Right cardiac atrium (tissue), 5 donors: Measurements from ENCODE around the gene RNF182. TPM values are rescaled to one million over a fixed set of nuclear protein-coding genes. Genes with fewer than 3 reads are reported as not detected.

Experiments
- ATAC-seq, 2 donors: fragments of 200-7000 bp; cut with Tn5 transposase; one replicate each; pipeline versions ENCODE4 v1.8.0 to v1.9.1; 2020; ENCODE audit warnings: moderate library complexity in 2 of 2, mild to moderate bottlenecking in 1 of 2
- DNase-seq, 3 donors: peaks; one replicate each; pipeline ENCODE4 v3.0.0-alpha.2; 2020
- H3K27ac ChIP-seq: one replicate; pipeline ENCODE4 v1.5.1; 2013; ENCODE audit warnings: mild to moderate bottlenecking, low read length, control low read depth, moderate library complexity
- H3K27me3 ChIP-seq: one replicate; pipeline ENCODE4 v1.6.1; 2013; ENCODE audit not compliant: control insufficient read depth, insufficient read depth
- H3K4me1 ChIP-seq: one replicate; pipeline ENCODE4 v1.6.1; 2013; ENCODE audit warnings: low read length; ENCODE audit not compliant: control insufficient read depth, insufficient read depth
- H3K4me3 ChIP-seq: one replicate; pipeline ENCODE4 v1.5.1; 2013; ENCODE audit warnings: low read length, control low read depth
- H3K9me3 ChIP-seq: one replicate; pipeline ENCODE4 v1.6.1; 2013; ENCODE audit warnings: low read length; ENCODE audit not compliant: control insufficient read depth
- WGBS: extraction: QIAGEN DNeasy Blood & Tissue Kit; methylation state at CpG from one replicate; pipeline ENCODE4 v1.1.7; 2013; 5-methylcytosine and 5-hydroxymethylcytosine counted together
- intact Hi-C, 4 donors: fragments of 100-400 bp; cut with DNase I; formaldehyde crosslinking; loops; one replicate each; pipeline versions ENCODE4 v1.11.0 to v1.14.0; 2022 to 2023
- polyA plus RNA-seq: library from polyadenylated mRNA; stranded (reverse); fragments of 200-250 nt; gene quantifications from one replicate; pipeline ENCODE4 v1.2.3, GENCODE V29; 2013
- total RNA-seq, 4 donors: library from RNA; stranded (reverse); fragmentation: NEBNext Ultra II Directional; extraction: Animal tissue kit (Norgen Biotek cat#: 25700); gene quantifications; one replicate each; pipeline ENCODE4 v1.2.1, GENCODE V29; 2021
- donor health status: healthy with polysubstance abuse.
- donor health status: DM: no; HTN: yes; CAD: no.
- donor health status: DM: no; HTN: no; CAD: no.
- donor health status: DM: no; HTN: yes; CAD: no; lungs with severe emphysema.
- donor health status: DM: yes; HTN: yes; CAD: no.

RNF182 gene
- total and polyA plus RNA-seq, 5 donors: 0.44 to 1.2 (median 0.52) TPM; not detected in 1

- DNase-seq (no peak), ATAC-seq (no peak)
- H3K27ac ChIP-seq: no peak overlapping the region
- no peak overlapping the region for H3K4me3 ChIP-seq
- no peaks in the 10 kb centered on the region for H3K9me3 ChIP-seq
- H3K27me3 ChIP-seq: no peaks in the 10 kb centered on the region
- intact Hi-C loops: no loop called here
- WGBS: 67% methylated on average over 5 of the region's 5 CpGs
- H3K4me1 ChIP-seq: no peaks in the 10 kb centered on the region
Observed at GRCh38 chr6:13988049-13988738, 63.4 kb downstream of the RNF182 start.

- ATAC-seq: no peak
- 78% methylated on average over 2 of the region's 2 CpGs for WGBS
- DNase-seq: no peak
- H3K9me3 ChIP-seq: peaks cover 1% of the 10 kb centered on the region
- intact Hi-C loops: no loop called here
- H3K4me1 ChIP-seq: no peaks in the 10 kb centered on the region
- no peak overlapping the region for H3K4me3 ChIP-seq
- H3K27ac ChIP-seq: no peak overlapping the region
- no peaks in the 10 kb centered on the region for H3K27me3 ChIP-seq
Observed at GRCh38 chr6:13988908-13989307, 64.2 kb downstream of the RNF182 start.

- Histone ChIP-seq H3K9me3 (peaks cover 1% of the 10 kb centered on the region), H3K4me1 (no peaks in the 10 kb centered on the region), H3K27me3 (no peaks in the 10 kb centered on the region), H3K4me3 (no peak overlapping the region), H3K27ac (no peak overlapping the region)
- WGBS: 60% methylated on average over 7 of the region's 7 CpGs
- intact Hi-C loops: no loop called here
- no peak for ATAC-seq
- DNase-seq: no peak
Observed at GRCh38 chr6:13989496-13990144, 64.9 kb downstream of the RNF182 start.

GRCh38 chr6:13990796-13991195 is 66.0 kb downstream of the RNF182 start:
- Histone ChIP-seq H3K9me3 (peaks cover 1% of the 10 kb centered on the region), H3K27me3 (no peaks in the 10 kb centered on the region), H3K4me1 (no peaks in the 10 kb centered on the region), H3K27ac (no peak overlapping the region), H3K4me3 (no peak overlapping the region)
- intact Hi-C loops: no loop called here
- ATAC-seq: no peak
- WGBS: 91% methylated on average over 3 of the region's 3 CpGs
- DNase-seq: no peak

- H3K27ac ChIP-seq: no peak overlapping the region
- H3K27me3 ChIP-seq: no peaks in the 10 kb centered on the region
- DNase-seq (no peak), ATAC-seq (no peak)
- H3K9me3 ChIP-seq: peaks cover 1% of the 10 kb centered on the region
- no peaks in the 10 kb centered on the region for H3K4me1 ChIP-seq
- no peak overlapping the region for H3K4me3 ChIP-seq
- intact Hi-C loops: no loop called here
- 93% methylated on average over 6 of the region's 6 CpGs for WGBS
Observed at GRCh38 chr6:13991393-13991792, 66.6 kb downstream of the RNF182 start.

GRCh38 chr6:13992417-13993055 is 67.8 kb downstream of the RNF182 start:
- no peak for DNase-seq
- Histone ChIP-seq H3K27ac (no peak overlapping the region), H3K4me1 (no peaks in the 10 kb centered on the region), H3K27me3 (no peaks in the 10 kb centered on the region), H3K9me3 (peaks cover 1% of the 10 kb centered on the region), H3K4me3 (no peak overlapping the region)
- ATAC-seq: no peak
- 89% methylated on average over 5 of the region's 5 CpGs for WGBS
- intact Hi-C loops: no loop called here

DNA sequence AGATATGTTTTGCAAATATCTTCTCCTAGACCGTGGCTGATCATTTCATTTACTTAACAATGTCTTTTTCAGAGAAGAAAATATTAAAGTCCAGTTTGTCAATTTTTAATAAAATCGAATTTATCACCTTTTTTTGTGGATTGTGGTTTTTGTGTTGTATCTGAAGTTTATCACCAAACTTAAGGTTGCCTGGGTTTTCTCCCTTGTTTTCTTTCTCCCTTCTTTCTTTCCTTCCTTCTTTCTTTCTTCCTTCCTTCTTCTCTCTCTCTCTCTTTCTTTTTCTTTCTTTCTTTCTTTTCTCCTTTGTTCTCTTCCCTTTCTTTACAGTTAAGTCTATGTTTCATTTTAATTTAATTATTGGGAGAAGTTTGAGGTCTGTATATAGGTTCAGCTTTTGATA is 68.7 kb downstream of the RNF182 start:
- H3K4me3 ChIP-seq: no peak overlapping the region
- no peak for ATAC-seq
- WGBS: 83% methylated on average over 2 of the region's 2 CpGs
- no peaks in the 10 kb centered on the region for H3K4me1 ChIP-seq
- no peak for DNase-seq
- H3K9me3 ChIP-seq: peaks cover 1% of the 10 kb centered on the region
- intact Hi-C loops: no loop called here
- no peak overlapping the region for H3K27ac ChIP-seq
- H3K27me3 ChIP-seq: no peaks in the 10 kb centered on the region

- Histone ChIP-seq H3K4me1 (no peaks in the 10 kb centered on the region), H3K4me3 (no peak overlapping the region), H3K27ac (no peak overlapping the region), H3K9me3 (peaks cover 1% of the 10 kb centered on the region), H3K27me3 (no peaks in the 10 kb centered on the region)
- ATAC-seq (no peak), DNase-seq (no peak)
- intact Hi-C loops: no loop called here
- WGBS: 81% methylated on average over 3 of the region's 3 CpGs
Observed at GRCh38 chr6:13998356-13998755, 73.6 kb downstream of the RNF182 start.

DNA sequence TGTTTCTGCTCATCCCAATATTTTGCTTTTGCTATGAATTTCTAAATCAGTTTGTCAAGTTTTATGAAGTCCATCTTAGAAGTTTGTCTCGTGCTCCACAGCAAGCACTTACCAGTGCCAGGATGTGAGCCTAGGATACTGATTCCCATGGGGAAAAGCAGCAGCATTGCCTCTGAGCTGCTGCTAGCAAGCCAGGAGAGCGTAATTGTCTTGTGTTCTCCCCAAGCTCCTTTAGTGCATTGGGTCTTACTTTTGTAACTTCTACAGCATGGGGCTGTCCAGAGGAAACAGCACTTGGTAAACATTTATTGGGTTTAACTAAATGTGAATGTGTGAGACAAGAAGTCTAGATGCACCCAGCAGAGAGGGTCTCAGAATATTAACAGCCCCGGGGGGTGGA is 76.1 kb downstream of the RNF182 start:
- Histone ChIP-seq H3K4me1 (no peaks in the 10 kb centered on the region), H3K4me3 (no peak overlapping the region), H3K9me3 (no peaks in the 10 kb centered on the region), H3K27me3 (no peaks in the 10 kb centered on the region), H3K27ac (no peak overlapping the region)
- DNase-seq: no peak
- no peak for ATAC-seq
- WGBS: 55% methylated on average over 3 of the region's 3 CpGs
- intact Hi-C loops: no loop called here

- ATAC-seq (no peak), DNase-seq (no peak)
- Histone ChIP-seq H3K27me3 (no peaks in the 10 kb centered on the region), H3K27ac (no peak overlapping the region), H3K4me1 (no peaks in the 10 kb centered on the region), H3K9me3 (no peaks in the 10 kb centered on the region), H3K4me3 (no peak overlapping the region)
- intact Hi-C loops: no loop called here
- WGBS: 57% methylated on average over 13 of the region's 13 CpGs
Observed at GRCh38 chr6:14001329-14002012, 76.7 kb downstream of the RNF182 start.
